ENCODE results near the gene NPAS3.

- TF ChIP-seq EZH2phosphoT487 (IDR thresholded peaks at IDR 0.05; ENCODE audit: low read length) = no peak
- no peak for TF ChIP-seq CTCF (IDR thresholded peaks at IDR 0.05; ENCODE audit: low read length)
Observed at GRCh38 chr14:33349871-33350270, 411.2 kb downstream of the NPAS3 start.
